HL-60/S4 (cell line): Measurements from ENCODE around the gene GLP1R.

Experiments
- in situ Hi-C: fragments of 300-500 bp; cut with MboI; formaldehyde crosslinking; loops from 2 replicates; pipeline ENCODE4 v1.14.3; 2022; ENCODE audit warnings: low sequenced_read_pairs

The GLP1R gene

GRCh38 chr6:39061588-39061987 is 13.0 kb downstream of the GLP1R start:
- in situ Hi-C loops, result no loop called here

- in situ Hi-C loops, result no loop called here
Observed at GRCh38 chr6:39062014-39062740, 13.6 kb downstream of the GLP1R start.

- in situ Hi-C loops, result no loop called here
Observed at GRCh38 chr6:39063526-39063925, 14.9 kb downstream of the GLP1R start.

GRCh38 chr6:39065561-39065960 is 17.0 kb downstream of the GLP1R start:
- in situ Hi-C loops, result no loop called here

- in situ Hi-C loops, result no loop called here
Observed at GRCh38 chr6:39068391-39068790, 19.8 kb downstream of the GLP1R start.

- in situ Hi-C loops, result no loop called here
Observed at GRCh38 chr6:39072830-39073229, 24.2 kb downstream of the GLP1R start.

GRCh38 chr6:39073471-39074355 is 25.1 kb downstream of the GLP1R start:
- in situ Hi-C loops, result no loop called here

GRCh38 chr6:39074486-39074885 is 25.9 kb downstream of the GLP1R start:
- in situ Hi-C loops, result no loop called here

GRCh38 chr6:39075010-39075686 is 26.6 kb downstream of the GLP1R start:
- in situ Hi-C loops, result no loop called here

GRCh38 chr6:39075807-39076622 is 27.4 kb downstream of the GLP1R start:
- in situ Hi-C loops, result no loop called here

GRCh38 chr6:39076623-39077535 is 28.3 kb downstream of the GLP1R start:
- in situ Hi-C loops, result no loop called here

GRCh38 chr6:39077882-39078594 is 29.5 kb downstream of the GLP1R start:
- in situ Hi-C loops, result no loop called here

GRCh38 chr6:39078695-39079094 is 30.1 kb downstream of the GLP1R start:
- in situ Hi-C loops, result no loop called here

GRCh38 chr6:39079197-39080125 is 30.9 kb downstream of the GLP1R start:
- in situ Hi-C loops, result no loop called here

- in situ Hi-C loops, result no loop called here
Observed at GRCh38 chr6:39080246-39080875, 31.8 kb downstream of the GLP1R start.

- in situ Hi-C loops, result no loop called here
Observed at GRCh38 chr6:39082310-39082709, 33.7 kb downstream of the GLP1R start.

GRCh38 chr6:39083231-39083634 is 34.7 kb downstream of the GLP1R start:
- in situ Hi-C loops, result no loop called here

GRCh38 chr6:39084506-39084905 is 35.9 kb downstream of the GLP1R start:
- in situ Hi-C loops, result no loop called here
